Activated B cell treated with CpG ODN at 0.5 μM for 24 hours (primary cell): ENCODE measurements around the gene LPP. TPM values are rescaled to one million over a fixed set of nuclear protein-coding genes. Genes with fewer than 3 reads are reported as not detected.

ENCODE experiments used
- ATAC-seq: fragments of 200-7000 bp; cut with Tn5 transposase; one replicate; pipeline ENCODE4 v1.10.0; 2021; ENCODE audit warnings: low read depth, mild to moderate bottlenecking, moderate library complexity
- CTCF ChIA-PET: fragments of 350-600 bp; sonication (Branson Sonifier 250); formaldehyde crosslinking; loops from one replicate; lab custom pipeline; 2021; ENCODE audit warnings: antibody characterized with exemption; lab: Charles Lee
- POLR2A ChIA-PET: fragments of 350-600 bp; sonication (Branson Sonifier 250); formaldehyde crosslinking; loops from one replicate; lab custom pipeline; 2021; ENCODE audit warnings: antibody characterized with exemption; lab: Charles Lee
- DNase-seq: peaks from one replicate; pipeline ENCODE4 v3.0.0; 2022
- H3K27ac Mint-ChIP-seq: one replicate; pipeline ENCODE4 v1.8.0; 2020; ENCODE audit warnings: mixed read lengths
- H3K27me3 Mint-ChIP-seq: one replicate; pipeline ENCODE4 v1.8.0; 2021; ENCODE audit warnings: mixed read lengths
- H3K36me3 Mint-ChIP-seq: one replicate; pipeline ENCODE4 v1.8.0; 2021; ENCODE audit warnings: low read depth, mixed read lengths
- H3K4me1 Mint-ChIP-seq: one replicate; pipeline ENCODE4 v1.8.0; 2021; ENCODE audit warnings: mixed read lengths
- H3K4me3 Mint-ChIP-seq: one replicate; pipeline ENCODE4 v1.8.0; 2020; ENCODE audit warnings: mild to moderate bottlenecking, mixed read lengths
- H3K9me3 Mint-ChIP-seq: one replicate; pipeline ENCODE4 v1.8.0; 2020; ENCODE audit warnings: mixed read lengths
- intact Hi-C: fragments of 100-400 bp; cut with micrococcal nuclease; formaldehyde crosslinking; loops from one replicate; pipeline ENCODE4 v1.15.1; 2024
- total RNA-seq: library from RNA; stranded (reverse); gene quantifications from 2 replicates; pipeline ENCODE4 v1.2.3, GENCODE V29; 2022
- TF ChIP-seq, protein P1 (sequence below): fragments of 200-600 bp; IDR thresholded peaks from one replicate; pipeline ENCODE4 v1.8.0; 2022; ENCODE audit warnings: antibody characterized with exemption, mild to moderate bottlenecking

LPP gene
- total RNA-seq, 1 donor from 2014 or later, result 60.1 TPM

DNA sequence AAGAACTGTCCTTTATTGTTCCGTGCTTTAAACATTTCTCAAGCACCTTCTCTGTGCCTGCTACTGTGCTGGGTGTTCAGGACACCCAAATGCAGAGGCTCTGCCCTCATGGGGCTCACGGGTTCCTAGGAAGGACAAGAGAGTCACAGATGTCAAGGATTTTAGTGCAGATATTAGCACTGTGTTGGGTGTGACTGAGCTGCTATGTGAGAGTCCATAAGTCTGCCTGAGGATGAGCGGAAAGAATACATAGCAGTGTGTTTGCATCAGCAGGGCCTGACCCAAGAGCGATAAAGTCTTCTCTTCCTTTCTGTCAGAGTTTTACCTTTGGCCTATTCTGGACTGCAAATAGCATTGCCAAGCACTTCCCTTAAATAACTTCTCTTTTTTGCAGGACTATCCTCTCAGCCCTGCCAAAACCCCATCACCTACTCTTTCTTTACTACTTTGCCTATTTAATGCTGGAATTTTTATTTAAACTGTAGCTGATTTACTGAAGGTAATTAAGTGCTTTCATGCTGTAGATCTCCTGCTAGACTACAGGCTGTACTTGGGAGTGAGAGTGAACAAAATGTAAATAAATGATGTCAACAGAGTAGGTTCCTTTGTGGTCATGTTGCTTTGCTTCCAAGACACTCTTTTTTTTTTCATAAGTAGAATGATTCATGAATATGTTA is 558.4 kb downstream of the LPP start:
- TF ChIP-seq, protein P1, sequence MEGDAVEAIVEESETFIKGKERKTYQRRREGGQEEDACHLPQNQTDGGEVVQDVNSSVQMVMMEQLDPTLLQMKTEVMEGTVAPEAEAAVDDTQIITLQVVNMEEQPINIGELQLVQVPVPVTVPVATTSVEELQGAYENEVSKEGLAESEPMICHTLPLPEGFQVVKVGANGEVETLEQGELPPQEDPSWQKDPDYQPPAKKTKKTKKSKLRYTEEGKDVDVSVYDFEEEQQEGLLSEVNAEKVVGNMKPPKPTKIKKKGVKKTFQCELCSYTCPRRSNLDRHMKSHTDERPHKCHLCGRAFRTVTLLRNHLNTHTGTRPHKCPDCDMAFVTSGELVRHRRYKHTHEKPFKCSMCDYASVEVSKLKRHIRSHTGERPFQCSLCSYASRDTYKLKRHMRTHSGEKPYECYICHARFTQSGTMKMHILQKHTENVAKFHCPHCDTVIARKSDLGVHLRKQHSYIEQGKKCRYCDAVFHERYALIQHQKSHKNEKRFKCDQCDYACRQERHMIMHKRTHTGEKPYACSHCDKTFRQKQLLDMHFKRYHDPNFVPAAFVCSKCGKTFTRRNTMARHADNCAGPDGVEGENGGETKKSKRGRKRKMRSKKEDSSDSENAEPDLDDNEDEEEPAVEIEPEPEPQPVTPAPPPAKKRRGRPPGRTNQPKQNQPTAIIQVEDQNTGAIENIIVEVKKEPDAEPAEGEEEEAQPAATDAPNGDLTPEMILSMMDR, result no peak
- H3K27me3 Mint-ChIP-seq, result no peaks in the 10 kb centered on the region
- peaks cover 17% of the 10 kb centered on the region for H3K4me1 Mint-ChIP-seq
- POLR2A ChIA-PET, result interaction anchor here (1.9 kb wide), 1 partner anchor 16 kb away, joined by 4 read pairs; no protein-coding TSS in a partner anchor
- H3K9me3 Mint-ChIP-seq, result no peaks in the 10 kb centered on the region
- H3K27ac Mint-ChIP-seq, result peak overlapping the region; percentile 74
- intact Hi-C loops, result loop anchor here (2.0 kb wide), 1 partner anchor 16 kb away; no protein-coding TSS in a partner anchor
- CTCF ChIA-PET, result no interaction called here
- DNase-seq (no peak), ATAC-seq (peak; percentile 56)
- peaks cover 13% of the 10 kb centered on the region for H3K36me3 Mint-ChIP-seq
- H3K4me3 Mint-ChIP-seq, result no peak overlapping the region

DNA sequence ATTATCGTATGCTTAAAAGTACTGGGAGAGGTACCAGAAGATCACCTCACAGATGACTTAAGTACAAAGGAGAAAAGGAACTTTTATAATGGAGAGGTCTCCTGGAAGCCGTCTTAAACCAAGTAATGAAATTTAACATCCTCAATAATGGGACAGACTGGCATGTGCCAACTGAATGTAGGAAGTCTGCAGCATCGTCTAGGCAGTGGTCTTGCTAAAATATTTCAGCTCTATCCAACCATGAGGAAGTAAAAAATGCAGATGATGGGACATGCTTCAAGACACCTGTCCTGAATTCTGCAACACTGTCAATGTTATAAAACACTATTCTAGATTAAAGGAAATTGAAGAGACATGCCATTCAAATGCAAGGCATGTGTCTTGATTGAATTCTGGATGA is 559.0 kb downstream of the LPP start:
- no peak for ATAC-seq
- Mint-ChIP-seq H3K4me3 (no peak overlapping the region), H3K27me3 (no peaks in the 10 kb centered on the region), H3K36me3 (peaks cover 13% of the 10 kb centered on the region), H3K9me3 (no peaks in the 10 kb centered on the region), H3K27ac (peak overlapping the region; percentile 74), H3K4me1 (peaks cover 17% of the 10 kb centered on the region)
- intact Hi-C loops, result loop anchor here (2.0 kb wide), 1 partner anchor 16 kb away; no protein-coding TSS in a partner anchor
- no peak for DNase-seq
- TF ChIP-seq, protein P1, result no peak
- ChIA-PET POLR2A (interaction anchor here (0.5 to 1.9 kb wide), 2 partner anchors 15 to 738 kb away, joined by 4 to 5 read pairs; no protein-coding TSS in a partner anchor), CTCF (no interaction called here)

DNA sequence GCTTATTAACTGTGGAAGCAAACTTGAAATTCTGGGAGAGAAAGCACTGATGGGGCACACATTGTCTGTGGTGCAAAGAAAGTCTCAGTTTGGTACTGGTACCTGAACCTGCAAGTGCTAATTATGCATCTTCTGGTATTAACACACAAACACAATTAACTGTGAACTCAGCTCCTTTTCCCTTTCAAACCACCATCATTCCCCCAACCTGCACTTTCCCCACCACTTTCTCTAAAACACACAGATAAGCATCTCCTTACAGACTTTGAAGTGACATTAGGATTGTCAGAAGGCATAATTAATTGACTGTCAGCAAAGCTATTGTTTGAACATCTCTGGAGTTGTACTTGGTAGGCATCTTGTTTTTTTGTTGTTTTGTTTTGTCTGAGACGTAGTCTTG is 565.6 kb downstream of the LPP start:
- Mint-ChIP-seq H3K36me3 (peaks cover 1% of the 10 kb centered on the region), H3K9me3 (no peaks in the 10 kb centered on the region)
- ATAC-seq, result no peak

DNA sequence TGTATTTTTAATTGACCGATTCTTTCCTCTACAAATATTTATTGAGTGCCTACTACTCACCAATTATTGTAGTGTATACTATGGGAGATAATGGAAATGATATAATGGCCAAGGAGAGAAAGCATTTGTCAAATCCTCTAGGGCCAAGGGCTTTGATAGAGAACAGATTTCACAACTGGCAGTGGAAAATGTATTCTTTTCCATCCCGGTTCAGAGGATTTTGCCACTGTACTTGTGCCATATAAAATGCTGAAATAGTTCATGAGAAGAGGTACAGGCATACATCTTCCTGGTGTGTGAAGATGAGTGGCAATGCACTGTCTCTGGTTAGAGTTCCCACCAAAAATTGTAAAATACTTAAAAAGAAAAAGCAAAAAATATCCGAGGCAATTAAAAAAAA is 566.3 kb downstream of the LPP start:
- ChIA-PET POLR2A (interaction anchor here (0.7 kb wide), 1 partner anchor 9 kb away, joined by 4 read pairs; no protein-coding TSS in a partner anchor), CTCF (no interaction called here)
- no peaks in the 10 kb centered on the region for H3K9me3 Mint-ChIP-seq
- no peak overlapping the region for H3K27ac Mint-ChIP-seq
- H3K27me3 Mint-ChIP-seq, result no peaks in the 10 kb centered on the region
- ATAC-seq (no peak), DNase-seq (no peak)
- TF ChIP-seq, protein P1, result no peak
- intact Hi-C loops, result no loop called here
- H3K4me3 Mint-ChIP-seq, result no peak overlapping the region
- peaks cover 5% of the 10 kb centered on the region for H3K4me1 Mint-ChIP-seq
- peaks cover 1% of the 10 kb centered on the region for H3K36me3 Mint-ChIP-seq

More for the DNA sequence above, 565.6 kb downstream of the LPP start:
- H3K27ac Mint-ChIP-seq, result no peak overlapping the region
- no peaks in the 10 kb centered on the region for H3K27me3 Mint-ChIP-seq
- TF ChIP-seq, protein P1, result no peak
- POLR2A ChIA-PET, result no interaction called here
- peaks cover 5% of the 10 kb centered on the region for H3K4me1 Mint-ChIP-seq
- intact Hi-C loops, result no loop called here
- no peak for DNase-seq
- CTCF ChIA-PET, result no interaction called here
- no peak overlapping the region for H3K4me3 Mint-ChIP-seq

DNA sequence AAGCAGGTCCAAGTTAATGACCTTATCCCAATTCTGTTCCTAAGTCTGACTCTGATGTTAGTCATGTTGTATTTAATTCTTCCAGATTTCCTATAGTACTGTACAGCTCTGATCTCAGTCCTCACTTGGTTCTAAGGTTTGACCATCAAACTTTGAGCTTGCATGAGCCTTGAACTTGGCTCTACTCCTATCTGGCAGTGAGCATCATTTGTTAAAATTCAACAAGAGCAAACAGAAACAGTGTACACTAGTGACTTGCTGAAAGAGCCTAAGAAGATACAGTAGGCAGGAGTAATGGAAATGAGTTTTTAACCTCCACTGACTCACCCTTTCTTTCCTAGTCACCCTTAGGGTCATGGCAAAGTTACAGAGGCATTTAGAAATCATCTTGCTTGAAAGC is 566.7 kb downstream of the LPP start:
- no peak for ATAC-seq
- ChIA-PET POLR2A (interaction anchor here (0.7 to 1.2 kb wide), 2 partner anchors 10 to 980 kb away, joined by 3 to 4 read pairs; no protein-coding TSS in a partner anchor), CTCF (no interaction called here)
- no peak overlapping the region for H3K4me3 Mint-ChIP-seq
- no peaks in the 10 kb centered on the region for H3K27me3 Mint-ChIP-seq
- no peak for DNase-seq
- peaks cover 1% of the 10 kb centered on the region for H3K36me3 Mint-ChIP-seq
- TF ChIP-seq, protein P1, result no peak
- intact Hi-C loops, result no loop called here
- peaks cover 5% of the 10 kb centered on the region for H3K4me1 Mint-ChIP-seq
- H3K9me3 Mint-ChIP-seq, result no peaks in the 10 kb centered on the region
- no peak overlapping the region for H3K27ac Mint-ChIP-seq
